ENCODE data around the gene ATP6V0A4.

- TF ChIP-seq REST (IDR thresholded peaks at IDR 0.05; ENCODE audit: insufficient replicate concordance, low read depth) (no peak), GABPA (IDR thresholded peaks at IDR 0.05; ENCODE audit: low read depth) (no peak), CTCF (IDR thresholded peaks at IDR 0.05; ENCODE audit: insufficient read depth, low read length) (no peak), POLR2AphosphoS5 (IDR thresholded peaks at IDR 0.05; ENCODE audit: low read depth) (no peak)
Observed at GRCh38 chr7:138834583-138834982, 36.6 kb upstream of the ATP6V0A4 start.
